K562 (cell line): ENCODE results near the gene HOXA13. TPM values are rescaled to one million over a fixed set of nuclear protein-coding genes. Genes with fewer than 3 reads are reported as not detected.

Source experiments
- ESRRB ChIP-seq: fragments of 250-450 bp; sonication (Bioruptor Pico); IDR thresholded peaks from 2 replicates; pipeline ENCODE4 v1.5.0; 2020; ENCODE audit warnings: mild to moderate bottlenecking, moderate library complexity, borderline replicate concordance
- FIP1L1 ChIP-seq: fragments of 200-400 bp; formaldehyde crosslinking; IDR thresholded peaks from 2 replicates; pipeline ENCODE4 v1.6.1; 2018; ENCODE audit warnings: mild to moderate bottlenecking, low read depth, low read length; ENCODE audit not compliant: poor library complexity, severe bottlenecking
- RBM22 ChIP-seq: fragments of 200-400 bp; formaldehyde crosslinking; IDR thresholded peaks from 2 replicates; pipeline ENCODE4 v1.6.1; 2018; ENCODE audit warnings: low read length, low read depth; ENCODE audit not compliant: poor library complexity, severe bottlenecking
- UBTF ChIP-seq, 2 experiments: IDR thresholded peaks; 2 replicates each; pipeline ENCODE4 v1.6.1; 2012; ENCODE audit warnings: improper control_type of control experiment in 2 of 2, low read depth in 2 of 2, low read length in 2 of 2, borderline replicate concordance in 1 of 2
- polyA plus RNA-seq, 8 experiments: library from polyadenylated mRNA; depleted of rRNA in 4 of 8; stranded (reverse) in 5 of 8; unstranded in 3 of 8; fragments of >200 nt; fragmentation: Nextera tagmentation in 2 of 8; fragmentation: Illumina TruSeq in 1 of 8; extraction: Ambion mirVana in 2 of 8; extraction: Trizol in 1 of 8; gene quantifications; 2 replicates each; pipeline versions ENCODE4 v1.2.1 to v1.2.3, GENCODE V29; 2011 to 2014; ENCODE audit warnings: inconsistent platforms in 1 of 8, missing spikeins in 1 of 8
- total RNA-seq, 7 experiments: library from RNA; depleted of rRNA in 6 of 7; stranded (reverse); fragments of >200 nt in 6 of 7; fragmentation: Illumina TruSeq in 2 of 7; extraction: Trizol in 2 of 7; gene quantifications; 2 replicates each; pipeline versions ENCODE4 v1.2.1 to v1.2.3, GENCODE V29; 2011 to 2021; ENCODE audit warnings: low replicate concordance in 1 of 7
- TF ChIP-seq, protein P1 (sequence below): sonication (generic); formaldehyde crosslinking; IDR thresholded peaks from 2 replicates; pipeline ENCODE4 v1.8.1; 2023; ENCODE audit warnings: mild to moderate bottlenecking, missing genetic modification reagents
- TF ChIP-seq, protein P2 (sequence below): sonication (generic); formaldehyde crosslinking; IDR thresholded peaks from 2 replicates; pipeline ENCODE4 v1.8.0; 2023; ENCODE audit warnings: missing genetic modification reagents, mild to moderate bottlenecking, borderline replicate concordance

Gene HOXA13
- total and polyA plus RNA-seq, 9 of the 15 experiments (the other 6 are each of a cell fraction or from before 2014, with no cell fraction given), result not detected

GRCh38 chr7:27247000-27247399 lies 47.1 kb upstream of the HOXA13 start (continued):
- TF ChIP-seq, protein P1, sequence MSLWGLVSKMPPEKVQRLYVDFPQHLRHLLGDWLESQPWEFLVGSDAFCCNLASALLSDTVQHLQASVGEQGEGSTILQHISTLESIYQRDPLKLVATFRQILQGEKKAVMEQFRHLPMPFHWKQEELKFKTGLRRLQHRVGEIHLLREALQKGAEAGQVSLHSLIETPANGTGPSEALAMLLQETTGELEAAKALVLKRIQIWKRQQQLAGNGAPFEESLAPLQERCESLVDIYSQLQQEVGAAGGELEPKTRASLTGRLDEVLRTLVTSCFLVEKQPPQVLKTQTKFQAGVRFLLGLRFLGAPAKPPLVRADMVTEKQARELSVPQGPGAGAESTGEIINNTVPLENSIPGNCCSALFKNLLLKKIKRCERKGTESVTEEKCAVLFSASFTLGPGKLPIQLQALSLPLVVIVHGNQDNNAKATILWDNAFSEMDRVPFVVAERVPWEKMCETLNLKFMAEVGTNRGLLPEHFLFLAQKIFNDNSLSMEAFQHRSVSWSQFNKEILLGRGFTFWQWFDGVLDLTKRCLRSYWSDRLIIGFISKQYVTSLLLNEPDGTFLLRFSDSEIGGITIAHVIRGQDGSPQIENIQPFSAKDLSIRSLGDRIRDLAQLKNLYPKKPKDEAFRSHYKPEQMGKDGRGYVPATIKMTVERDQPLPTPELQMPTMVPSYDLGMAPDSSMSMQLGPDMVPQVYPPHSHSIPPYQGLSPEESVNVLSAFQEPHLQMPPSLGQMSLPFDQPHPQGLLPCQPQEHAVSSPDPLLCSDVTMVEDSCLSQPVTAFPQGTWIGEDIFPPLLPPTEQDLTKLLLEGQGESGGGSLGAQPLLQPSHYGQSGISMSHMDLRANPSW (CRISPR knock-in tag), result no peak
- TF ChIP-seq ESRRB (no peak), UBTF (IDR thresholded peaks at IDR 0.05; ENCODE audit: borderline replicate concordance in 1 of 2, low read depth in 2 of 2, low read length in 2 of 2) (no peak), FIP1L1 (no peak), RBM22 (no peak)
- TF ChIP-seq, protein P2, sequence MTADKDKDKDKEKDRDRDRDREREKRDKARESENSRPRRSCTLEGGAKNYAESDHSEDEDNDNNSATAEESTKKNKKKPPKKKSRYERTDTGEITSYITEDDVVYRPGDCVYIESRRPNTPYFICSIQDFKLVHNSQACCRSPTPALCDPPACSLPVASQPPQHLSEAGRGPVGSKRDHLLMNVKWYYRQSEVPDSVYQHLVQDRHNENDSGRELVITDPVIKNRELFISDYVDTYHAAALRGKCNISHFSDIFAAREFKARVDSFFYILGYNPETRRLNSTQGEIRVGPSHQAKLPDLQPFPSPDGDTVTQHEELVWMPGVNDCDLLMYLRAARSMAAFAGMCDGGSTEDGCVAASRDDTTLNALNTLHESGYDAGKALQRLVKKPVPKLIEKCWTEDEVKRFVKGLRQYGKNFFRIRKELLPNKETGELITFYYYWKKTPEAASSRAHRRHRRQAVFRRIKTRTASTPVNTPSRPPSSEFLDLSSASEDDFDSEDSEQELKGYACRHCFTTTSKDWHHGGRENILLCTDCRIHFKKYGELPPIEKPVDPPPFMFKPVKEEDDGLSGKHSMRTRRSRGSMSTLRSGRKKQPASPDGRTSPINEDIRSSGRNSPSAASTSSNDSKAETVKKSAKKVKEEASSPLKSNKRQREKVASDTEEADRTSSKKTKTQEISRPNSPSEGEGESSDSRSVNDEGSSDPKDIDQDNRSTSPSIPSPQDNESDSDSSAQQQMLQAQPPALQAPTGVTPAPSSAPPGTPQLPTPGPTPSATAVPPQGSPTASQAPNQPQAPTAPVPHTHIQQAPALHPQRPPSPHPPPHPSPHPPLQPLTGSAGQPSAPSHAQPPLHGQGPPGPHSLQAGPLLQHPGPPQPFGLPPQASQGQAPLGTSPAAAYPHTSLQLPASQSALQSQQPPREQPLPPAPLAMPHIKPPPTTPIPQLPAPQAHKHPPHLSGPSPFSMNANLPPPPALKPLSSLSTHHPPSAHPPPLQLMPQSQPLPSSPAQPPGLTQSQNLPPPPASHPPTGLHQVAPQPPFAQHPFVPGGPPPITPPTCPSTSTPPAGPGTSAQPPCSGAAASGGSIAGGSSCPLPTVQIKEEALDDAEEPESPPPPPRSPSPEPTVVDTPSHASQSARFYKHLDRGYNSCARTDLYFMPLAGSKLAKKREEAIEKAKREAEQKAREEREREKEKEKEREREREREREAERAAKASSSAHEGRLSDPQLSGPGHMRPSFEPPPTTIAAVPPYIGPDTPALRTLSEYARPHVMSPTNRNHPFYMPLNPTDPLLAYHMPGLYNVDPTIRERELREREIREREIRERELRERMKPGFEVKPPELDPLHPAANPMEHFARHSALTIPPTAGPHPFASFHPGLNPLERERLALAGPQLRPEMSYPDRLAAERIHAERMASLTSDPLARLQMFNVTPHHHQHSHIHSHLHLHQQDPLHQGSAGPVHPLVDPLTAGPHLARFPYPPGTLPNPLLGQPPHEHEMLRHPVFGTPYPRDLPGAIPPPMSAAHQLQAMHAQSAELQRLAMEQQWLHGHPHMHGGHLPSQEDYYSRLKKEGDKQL (CRISPR knock-in tag), result no peak
- TF ChIP-seq, all 486 proteins: peak for 0
